GM10266 (cell line): ENCODE measurements around the gene MYO3B.

Experiments used
- DNase-seq: peaks from one replicate; pipeline ENCODE4 v3.0.0; 2012; ENCODE audit errors: extremely low spot score
- TF ChIP-seq, protein P1 (sequence below): IDR thresholded peaks from 2 replicates; pipeline ENCODE4 v1.5.1; 2012; ENCODE audit warnings: mild to moderate bottlenecking, low read depth; ENCODE audit not compliant: control insufficient read depth, insufficient read depth; ENCODE audit errors: missing control alignments

The MYO3B gene

DNA sequence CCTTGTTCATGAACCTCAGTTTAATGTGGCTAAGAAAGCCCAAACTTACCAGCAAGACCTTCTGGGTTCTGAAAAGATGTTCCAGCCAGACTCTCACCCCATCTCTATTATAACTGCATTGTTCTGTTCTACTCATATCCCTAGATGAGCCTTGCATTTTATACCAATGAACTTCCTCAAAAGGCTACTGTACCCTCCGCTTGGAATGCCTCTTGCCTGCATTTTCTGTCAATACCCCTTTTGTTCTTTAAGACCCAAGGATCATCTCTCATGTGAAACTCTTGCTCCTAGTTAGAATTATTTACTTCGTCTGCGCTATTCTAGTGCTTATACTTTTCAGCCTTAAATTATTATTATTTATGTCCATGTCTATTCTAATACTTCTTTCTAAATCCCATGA is 181.5 kb downstream of the MYO3B start:
- TF ChIP-seq, protein P1, sequence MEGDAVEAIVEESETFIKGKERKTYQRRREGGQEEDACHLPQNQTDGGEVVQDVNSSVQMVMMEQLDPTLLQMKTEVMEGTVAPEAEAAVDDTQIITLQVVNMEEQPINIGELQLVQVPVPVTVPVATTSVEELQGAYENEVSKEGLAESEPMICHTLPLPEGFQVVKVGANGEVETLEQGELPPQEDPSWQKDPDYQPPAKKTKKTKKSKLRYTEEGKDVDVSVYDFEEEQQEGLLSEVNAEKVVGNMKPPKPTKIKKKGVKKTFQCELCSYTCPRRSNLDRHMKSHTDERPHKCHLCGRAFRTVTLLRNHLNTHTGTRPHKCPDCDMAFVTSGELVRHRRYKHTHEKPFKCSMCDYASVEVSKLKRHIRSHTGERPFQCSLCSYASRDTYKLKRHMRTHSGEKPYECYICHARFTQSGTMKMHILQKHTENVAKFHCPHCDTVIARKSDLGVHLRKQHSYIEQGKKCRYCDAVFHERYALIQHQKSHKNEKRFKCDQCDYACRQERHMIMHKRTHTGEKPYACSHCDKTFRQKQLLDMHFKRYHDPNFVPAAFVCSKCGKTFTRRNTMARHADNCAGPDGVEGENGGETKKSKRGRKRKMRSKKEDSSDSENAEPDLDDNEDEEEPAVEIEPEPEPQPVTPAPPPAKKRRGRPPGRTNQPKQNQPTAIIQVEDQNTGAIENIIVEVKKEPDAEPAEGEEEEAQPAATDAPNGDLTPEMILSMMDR, result no peak
- DNase-seq, result no peak

DNA sequence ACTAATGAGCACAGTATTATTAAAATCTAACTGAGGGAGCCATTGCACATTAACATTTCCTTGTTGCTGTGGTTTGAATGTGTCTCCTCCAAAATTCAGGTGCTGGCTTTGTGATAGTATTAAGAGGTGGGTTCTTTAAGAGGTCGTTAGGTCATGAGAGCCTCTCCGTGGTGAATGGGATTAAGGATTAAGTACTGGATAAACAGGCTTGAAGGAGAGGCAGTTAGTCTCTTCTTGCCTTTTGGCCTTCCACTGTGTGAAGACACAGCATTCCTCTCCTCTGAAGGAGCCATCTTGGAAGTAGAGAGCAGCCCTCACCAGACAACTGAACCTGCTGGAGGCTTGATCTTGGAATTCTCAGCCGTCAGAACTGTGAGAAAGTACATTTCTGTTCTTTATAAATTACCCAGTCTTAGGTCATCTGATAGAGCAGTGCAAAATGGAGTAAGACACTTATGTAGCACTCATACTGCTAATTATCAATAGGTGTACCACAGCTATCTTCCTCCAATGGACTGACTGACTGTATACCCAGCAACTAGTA is 182.7 kb downstream of the MYO3B start:
- TF ChIP-seq, protein P1, result no peak
- no peak for DNase-seq

DNA sequence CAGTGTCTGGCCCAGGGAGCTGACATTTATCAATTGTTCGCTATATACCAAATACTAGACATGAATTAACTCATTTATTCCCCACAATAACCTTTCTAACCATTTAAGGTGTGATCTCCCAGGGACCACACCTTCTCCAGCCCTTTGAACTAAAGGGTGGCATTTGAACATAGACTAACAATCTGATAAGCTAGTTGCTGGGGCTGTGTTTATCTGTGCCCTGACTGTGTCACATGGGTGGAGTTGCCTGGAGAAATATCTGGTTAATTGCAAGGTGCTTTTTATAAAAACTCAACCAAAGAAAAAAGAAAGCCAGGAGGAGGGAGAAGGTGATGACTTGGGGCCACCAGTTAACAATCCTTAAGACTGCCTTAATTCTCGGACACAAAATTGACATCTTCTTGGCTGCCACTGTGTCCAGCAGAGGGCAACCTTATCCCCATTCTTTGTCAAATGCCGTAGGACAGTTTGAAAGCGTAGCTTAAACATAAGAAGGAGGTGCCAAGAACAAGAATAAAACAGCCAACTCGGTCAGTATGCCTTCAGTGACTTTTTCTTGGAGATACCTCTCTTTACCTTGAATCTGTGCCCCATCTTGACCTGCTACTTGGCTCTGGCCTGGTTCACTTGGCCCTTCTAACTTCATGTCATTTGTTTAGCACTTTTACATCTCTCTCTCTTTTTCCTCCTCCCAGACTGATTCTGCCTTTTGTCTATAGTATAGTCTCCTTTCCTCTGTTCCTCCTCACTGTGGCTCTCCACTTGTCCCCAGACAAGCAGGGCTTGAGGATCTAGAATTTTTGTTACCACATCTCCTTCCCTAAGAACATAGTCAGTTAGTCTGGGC is 183.4 kb downstream of the MYO3B start:
- TF ChIP-seq, protein P1, result peak; percentile 85
- peak; percentile 32 for DNase-seq

DNA sequence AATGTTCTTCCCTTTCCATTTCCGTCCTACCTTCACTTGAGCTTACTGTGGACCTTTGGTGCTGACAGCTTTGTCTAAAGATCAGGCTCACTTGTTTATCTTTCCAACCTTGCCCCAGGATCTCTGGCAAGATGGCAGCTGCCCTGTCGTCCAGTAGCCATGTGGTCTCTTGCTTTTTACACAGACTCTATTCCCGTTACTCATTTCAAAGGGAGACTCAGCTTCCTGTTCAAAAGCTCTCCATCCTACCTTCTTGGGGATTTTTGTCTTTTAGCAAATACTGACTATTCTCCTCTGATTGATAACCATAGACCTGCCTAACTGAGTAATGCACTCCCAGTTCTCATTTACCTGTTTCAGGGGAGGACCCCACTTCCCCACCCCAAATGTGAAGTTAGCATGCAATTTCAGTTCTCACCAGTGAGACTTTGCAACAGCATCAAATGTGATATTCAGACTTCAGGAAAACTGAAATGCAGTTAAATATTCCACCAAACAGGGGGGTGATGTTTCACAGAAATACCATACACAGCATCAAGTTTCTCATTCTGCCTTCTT is 184.4 kb downstream of the MYO3B start:
- TF ChIP-seq, protein P1, result no peak
- DNase-seq, result no peak

DNA sequence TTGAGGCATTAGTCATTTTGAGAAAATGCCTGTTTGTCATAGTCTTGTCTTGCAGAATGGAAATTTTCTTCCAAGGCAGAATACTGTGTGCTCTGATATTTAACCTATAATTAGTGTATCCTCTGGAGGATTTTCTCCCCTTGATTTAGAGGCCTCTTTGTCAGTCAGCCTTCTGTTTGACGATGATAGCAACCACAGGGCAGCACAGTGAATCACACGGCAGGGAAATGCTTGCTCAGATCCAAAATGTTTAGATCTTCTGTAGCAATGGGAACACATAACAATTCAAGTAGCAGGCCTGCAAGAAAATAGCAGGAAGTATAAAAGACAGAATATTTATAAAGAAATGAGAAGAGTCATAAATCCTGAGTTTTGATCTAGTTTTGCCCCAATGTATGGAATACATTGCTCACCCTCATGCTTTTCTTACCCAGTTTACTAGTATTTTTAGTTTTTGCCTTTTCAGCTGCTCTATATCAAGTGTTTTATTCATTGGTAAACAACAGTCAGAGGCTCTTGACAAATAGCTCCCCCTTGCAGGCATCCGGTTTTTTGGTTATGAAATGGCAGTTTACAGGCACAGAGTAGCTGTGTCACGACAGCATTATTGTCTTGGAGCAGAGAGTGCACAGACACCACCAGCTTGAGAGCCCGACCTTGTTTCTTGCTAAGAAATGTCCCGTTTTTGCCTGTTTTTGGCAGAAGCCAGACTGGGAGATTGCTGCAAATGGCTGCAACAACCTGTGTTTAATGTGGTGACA is 185.1 kb downstream of the MYO3B start:
- TF ChIP-seq, protein P1, result no peak
- DNase-seq, result no peak

DNA sequence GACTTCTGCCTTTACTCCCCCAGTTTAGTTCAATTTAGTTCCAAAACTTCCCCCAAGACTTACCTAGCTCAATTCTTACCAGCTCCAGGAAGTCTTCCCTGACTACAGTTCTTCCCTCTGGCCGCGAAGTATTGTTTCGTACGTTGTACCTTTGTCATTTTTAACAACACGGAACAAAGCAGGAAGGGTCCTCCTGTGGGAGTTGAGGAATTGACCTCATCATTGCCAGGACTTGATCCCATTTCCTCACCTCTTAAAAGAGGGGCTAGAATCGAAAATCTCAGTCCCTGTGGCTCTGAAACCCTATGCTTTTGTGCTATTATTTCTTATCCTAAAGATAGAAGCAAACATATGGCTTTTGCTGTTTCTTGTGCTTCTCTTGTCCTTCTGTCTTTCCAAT is 187.1 kb downstream of the MYO3B start:
- DNase-seq, result no peak
- TF ChIP-seq, protein P1, result no peak
